GM18909 (cell line): Measurements from ENCODE around the gene ISCA1.

Experiments
- ATAC-seq: cut with Tn5 transposase; IDR thresholded peaks from one replicate; pipeline ENCODE4 v1.9.1; 2021; ENCODE audit warnings: mild to moderate bottlenecking; ENCODE audit not compliant: unreplicated experiment, poor library complexity

ISCA1 gene

GRCh38 chr9:86287013-86287412 lies 4.7 kb upstream of the ISCA1 start:
- ATAC-seq: no peak

- ATAC-seq: no peak
Measured at GRCh38 chr9:86286278-86286677, 3.9 kb upstream of the ISCA1 start.

GRCh38 chr9:86285261-86285660 lies 2.9 kb upstream of the ISCA1 start:
- ATAC-seq: no peak

GRCh38 chr9:86282979-86283535 lies 719 bp upstream of the ISCA1 start:
- peak; percentile 11 for ATAC-seq

- ATAC-seq: peak; percentile 32
Measured at GRCh38 chr9:86281593-86282076, 703 bp downstream of the ISCA1 start.

GRCh38 chr9:86280580-86280979 lies 1.8 kb downstream of the ISCA1 start:
- no peak for ATAC-seq

- no peak for ATAC-seq
Measured at GRCh38 chr9:86279839-86280238, 2.5 kb downstream of the ISCA1 start.

- ATAC-seq: no peak
Measured at GRCh38 chr9:86277072-86277471, 5.3 kb downstream of the ISCA1 start.

- ATAC-seq: no peak
Measured at GRCh38 chr9:86275962-86276361, 6.4 kb downstream of the ISCA1 start.

- ATAC-seq: no peak
Measured at GRCh38 chr9:86274821-86275643, 7.3 kb downstream of the ISCA1 start.

- no peak for ATAC-seq
Measured at GRCh38 chr9:86272221-86272620, 10.1 kb downstream of the ISCA1 start.

- no peak for ATAC-seq
Measured at GRCh38 chr9:86263876-86264275, 18.5 kb downstream of the ISCA1 start.

GRCh38 chr9:86262492-86262891 lies 19.8 kb downstream of the ISCA1 start:
- no peak for ATAC-seq

- no peak for ATAC-seq
Measured at GRCh38 chr9:86259557-86259956, 22.8 kb downstream of the ISCA1 start, which contains the start of gene C9orf153. Gene C9orf153 (minus strand): TSS chr9:86259657. CDS start chr9:86229603, 30,054 bp downstream.

GRCh38 chr9:86257391-86257790 lies 24.9 kb downstream of the ISCA1 start:
- no peak for ATAC-seq

- ATAC-seq: no peak
Measured at GRCh38 chr9:86256653-86257052, 25.7 kb downstream of the ISCA1 start.

- no peak for ATAC-seq
Measured at GRCh38 chr9:86253577-86253976, 28.8 kb downstream of the ISCA1 start.

- no peak for ATAC-seq
Measured at GRCh38 chr9:86252870-86253269, 29.5 kb downstream of the ISCA1 start.

GRCh38 chr9:86250123-86250522 lies 32.2 kb downstream of the ISCA1 start:
- ATAC-seq: no peak

GRCh38 chr9:86248746-86249145 lies 33.6 kb downstream of the ISCA1 start:
- ATAC-seq: no peak

- peak; percentile 96 for ATAC-seq
Measured at GRCh38 chr9:86246752-86247161, 35.6 kb downstream of the ISCA1 start.

- no peak for ATAC-seq
Measured at GRCh38 chr9:86242071-86242470, 40.3 kb downstream of the ISCA1 start.
